Ovary (tissue), 9 donors: Measurements from ENCODE around the gene ZNF225. TPM values are rescaled to one million over a fixed set of nuclear protein-coding genes. Genes with fewer than 3 reads are reported as not detected.

ENCODE experiments used
- DNase-seq, 5 donors: peaks; one replicate each; pipeline ENCODE4 v3.0.0-alpha.2; 2019 to 2020
- H3K27ac ChIP-seq, 2 donors: fragments of 200-600 bp; one replicate each; pipeline versions ENCODE4 v1.5.1 to v1.8.0; 2019 to 2022
- H3K27me3 ChIP-seq: fragments of 200-600 bp; one replicate; pipeline ENCODE4 v1.8.0; 2022
- H3K36me3 ChIP-seq: fragments of 200-600 bp; sonication (generic); one replicate; pipeline ENCODE4 v1.5.1; 2019
- H3K4me1 ChIP-seq: one replicate; pipeline ENCODE4 v1.8.1; 2013; ENCODE audit warnings: mild to moderate bottlenecking, moderate library complexity; ENCODE audit not compliant: insufficient read depth
- H3K4me3 ChIP-seq: fragments of 200-600 bp; sonication (generic); one replicate; pipeline ENCODE4 v1.5.1; 2017
- H3K9me3 ChIP-seq, 2 donors: fragments of 200-600 bp in 1 of 2; sonication (generic) in 1 of 2; one replicate each; pipeline versions ENCODE4 v1.5.1 to v1.8.1; 2013 to 2019; ENCODE audit warnings: mild to moderate bottlenecking in 1 of 2, moderate library complexity in 1 of 2
- EP300 ChIP-seq: sonication (generic); formaldehyde crosslinking; IDR thresholded peaks from one replicate; pipeline ENCODE4 v1.6.1; 2017; ENCODE audit warnings: antibody characterized with exemption
- POLR2A ChIP-seq: fragments of 450-650 bp; IDR thresholded peaks from one replicate; pipeline ENCODE4 v1.6.1; 2017; ENCODE audit warnings: antibody characterized with exemption, mild to moderate bottlenecking, moderate library complexity
- WGBS, 3 donors: extraction: QIAGEN DNeasy Blood & Tissue Kit in 1 of 3; methylation state at CpG; one replicate each; pipeline versions ENCODE4 v1.1.5 to v1.1.7; 2013 to 2017; 5-methylcytosine and 5-hydroxymethylcytosine counted together
- intact Hi-C, 4 donors: fragments of 100-400 bp; cut with DNase I; formaldehyde crosslinking; loops; one replicate each; pipeline versions ENCODE4 v1.11.0 to v1.15.1; 2022 to 2023
- polyA plus RNA-seq, 2 donors: library from polyadenylated mRNA; stranded (reverse); fragments of 200-250 nt in 1 of 2; fragments of 350-450 nt in 1 of 2; fragmentation: Illumina TruSeq in 1 of 2; extraction: RNeasy Lipid Tissue Mini Kit (QIAGEN cat#74804) in 1 of 2; gene quantifications; one replicate each; pipeline ENCODE4 v1.2.3, GENCODE V29; 2013 to 2014
- small RNA-seq: library from RNA; depleted of rRNA; stranded (forward); fragments of <200 nt; gene quantifications from one replicate; pipeline ENCODE3, GENCODE V24; 2016
- total RNA-seq, 7 donors: library from RNA; depleted of rRNA in 2 of 7; stranded (reverse); fragments of >200 nt in 2 of 7; fragmentation: NEBNext Ultra II Directional in 3 of 7; extraction: Animal tissue kit (Norgen Biotek cat#: 25700) in 3 of 7; gene quantifications; one replicate each; pipeline versions ENCODE4 v1.1.0 to v1.2.4, GENCODE V29; 2016 to 2023
- TF ChIP-seq, protein P1 (sequence below), 3 donors: fragments of 450-650 bp in 2 of 3; fragments of 200-600 bp in 1 of 3; IDR thresholded peaks; one replicate each; pipeline versions ENCODE4 v1.5.1 to v1.8.0; 2016 to 2022; ENCODE audit warnings: antibody characterized with exemption in 3 of 3, mild to moderate bottlenecking in 1 of 3
- donor health status: DM: no; HTN: no; CAD: no; lungs with moderate emphysema.
- donor health status: DM: no; HTN: no; CAD: no.
- donor health status: Bipolar disorder and iron deficiency.
- donor health status: DM: yes; HTN: yes; CAD: no.
- donor health status: DM: no; HTN: no; CAD: no.
- donor health status: DM: yes; HTN: yes; CAD: no.

Gene ZNF225
- total and polyA plus RNA-seq, 9 donors = 3.5 to 8.2 (median 6.4) TPM

DNA sequence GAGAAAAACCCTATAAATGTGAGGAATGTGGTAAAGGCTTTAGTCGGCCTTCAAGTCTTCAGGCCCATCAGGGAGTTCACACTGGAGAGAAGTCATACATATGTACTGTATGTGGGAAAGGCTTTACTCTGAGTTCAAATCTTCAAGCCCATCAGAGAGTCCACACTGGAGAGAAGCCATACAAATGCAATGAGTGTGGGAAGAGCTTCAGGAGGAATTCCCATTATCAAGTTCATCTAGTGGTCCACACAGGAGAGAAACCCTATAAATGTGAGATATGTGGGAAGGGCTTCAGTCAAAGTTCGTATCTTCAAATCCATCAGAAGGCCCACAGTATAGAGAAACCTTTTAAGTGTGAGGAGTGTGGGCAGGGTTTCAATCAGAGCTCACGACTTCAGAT, 63.4 kb downstream of the ZNF225 start:
- no peaks in the 10 kb centered on the region for H3K4me1 ChIP-seq

DNA sequence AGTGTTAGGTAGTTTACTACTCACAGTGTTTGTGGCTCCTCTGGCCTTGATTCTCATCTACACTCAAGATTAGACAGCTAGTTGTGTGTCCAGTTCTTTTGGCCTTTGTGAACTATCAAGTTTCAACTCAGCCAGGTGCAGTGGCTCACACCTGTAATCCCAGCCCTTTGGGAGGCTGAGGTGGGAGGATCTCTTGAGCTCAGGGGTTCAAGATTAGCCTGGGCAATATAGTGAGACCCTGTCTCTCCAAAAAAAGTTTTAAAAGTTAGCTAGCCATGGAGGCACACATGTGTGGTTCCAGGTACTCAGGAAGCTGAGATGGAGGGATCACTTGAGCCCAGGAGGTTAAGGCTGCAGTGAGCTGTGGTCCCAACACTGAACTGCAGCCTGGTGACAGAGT, 67.8 kb downstream of the ZNF225 start:
- no peaks in the 10 kb centered on the region for H3K4me1 ChIP-seq
- no peak overlapping the region for H3K4me3 ChIP-seq
- no peak overlapping the region for H3K27ac ChIP-seq
- H3K36me3 ChIP-seq = no peaks in the 10 kb centered on the region
- peaks cover 6 to 33% of the 10 kb centered on the region in 2 donors for H3K9me3 ChIP-seq
- intact Hi-C loops = loop anchor here in 1 of 4 donors (5.0 kb wide), 1 partner anchor 814 kb away; no protein-coding TSS in a partner anchor
- DNase-seq = no peak
- TF ChIP-seq POLR2A (no peak), EP300 (no peak)
- TF ChIP-seq, protein P1, sequence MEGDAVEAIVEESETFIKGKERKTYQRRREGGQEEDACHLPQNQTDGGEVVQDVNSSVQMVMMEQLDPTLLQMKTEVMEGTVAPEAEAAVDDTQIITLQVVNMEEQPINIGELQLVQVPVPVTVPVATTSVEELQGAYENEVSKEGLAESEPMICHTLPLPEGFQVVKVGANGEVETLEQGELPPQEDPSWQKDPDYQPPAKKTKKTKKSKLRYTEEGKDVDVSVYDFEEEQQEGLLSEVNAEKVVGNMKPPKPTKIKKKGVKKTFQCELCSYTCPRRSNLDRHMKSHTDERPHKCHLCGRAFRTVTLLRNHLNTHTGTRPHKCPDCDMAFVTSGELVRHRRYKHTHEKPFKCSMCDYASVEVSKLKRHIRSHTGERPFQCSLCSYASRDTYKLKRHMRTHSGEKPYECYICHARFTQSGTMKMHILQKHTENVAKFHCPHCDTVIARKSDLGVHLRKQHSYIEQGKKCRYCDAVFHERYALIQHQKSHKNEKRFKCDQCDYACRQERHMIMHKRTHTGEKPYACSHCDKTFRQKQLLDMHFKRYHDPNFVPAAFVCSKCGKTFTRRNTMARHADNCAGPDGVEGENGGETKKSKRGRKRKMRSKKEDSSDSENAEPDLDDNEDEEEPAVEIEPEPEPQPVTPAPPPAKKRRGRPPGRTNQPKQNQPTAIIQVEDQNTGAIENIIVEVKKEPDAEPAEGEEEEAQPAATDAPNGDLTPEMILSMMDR (IDR thresholded peaks at IDR 0.05) = no peak
- no peaks in the 10 kb centered on the region for H3K27me3 ChIP-seq

More for the DNA sequence above, 63.4 kb downstream of the ZNF225 start:
- Histone ChIP-seq H3K4me3 (no peak overlapping the region), H3K27ac (no peak overlapping the region), H3K9me3 (peaks cover 6 to 64% of the 10 kb centered on the region in 2 donors), H3K36me3 (peaks cover 4% of the 10 kb centered on the region), H3K27me3 (no peaks in the 10 kb centered on the region)
- TF ChIP-seq POLR2A (no peak), EP300 (no peak)
- TF ChIP-seq, protein P1 (IDR thresholded peaks at IDR 0.05) = no peak
- DNase-seq = no peak
- WGBS, 3 donors = 96 to 98% (median 98%) methylated on average over 3 of the region's 3 CpGs
- intact Hi-C loops = no loop called here

DNA sequence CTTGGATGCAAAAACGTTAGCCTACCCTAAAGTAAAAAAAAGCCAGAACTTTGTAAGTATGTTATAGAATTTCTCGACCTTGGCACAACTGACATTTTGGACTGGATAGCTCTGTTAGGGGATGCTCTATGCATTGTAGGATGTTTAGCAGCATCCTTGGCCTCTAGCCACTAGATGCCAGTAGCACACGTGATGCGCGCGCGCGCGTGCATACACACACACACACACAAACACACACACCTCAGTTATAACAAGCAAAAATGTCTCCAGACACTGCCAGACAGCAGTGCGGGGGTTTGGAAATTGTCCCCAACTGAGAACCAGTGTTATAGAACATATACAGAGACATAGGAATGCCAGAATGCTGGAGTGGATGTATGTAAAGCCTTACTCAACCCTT, 68.9 kb downstream of the ZNF225 start:
- TF ChIP-seq, protein P1 (IDR thresholded peaks at IDR 0.05) = no peak
- TF ChIP-seq POLR2A = no peak
- no peak for TF ChIP-seq EP300
- H3K27me3 ChIP-seq = no peaks in the 10 kb centered on the region
- H3K4me3 ChIP-seq = no peak overlapping the region
- 83 to 93% (median 88%) methylated on average over 10 of the region's 10 CpGs for WGBS, 3 donors
- no peak overlapping the region for H3K27ac ChIP-seq
- no peaks in the 10 kb centered on the region for H3K36me3 ChIP-seq
- intact Hi-C loops = loop anchor here in 1 of 4 donors (5.0 kb wide), 1 partner anchor 815 kb away; no protein-coding TSS in a partner anchor
- no peaks in the 10 kb centered on the region for H3K4me1 ChIP-seq
- peaks cover 6 to 22% of the 10 kb centered on the region in 2 donors for H3K9me3 ChIP-seq
- no peak for DNase-seq

Small RNAs within 50 kb of the gene (small RNA-seq; reads per million reads assigned to genes)
- not detected for gene RNU6-902P

Other genes with a start within 250 kb of the ZNF225 start
- 1 to 10 TPM; 2.1 to 6.4 (median 4.6) TPM for gene ZNF404, start 229.4 kb upstream of the ZNF225 start, total RNA-seq
- 1 to 10 TPM; 3.2 TPM for gene ZNF404, start 229.4 kb upstream of the ZNF225 start, polyA plus RNA-seq
- gene ZNF45, start 178.1 kb upstream of the ZNF225 start, total RNA-seq = 10 to 100 TPM in 5 of 7 donors, 1 to 10 TPM in 2; 8.3 to 18.8 (median 15.1) TPM
- 10 to 100 TPM in 1 of 2 donors, 1 to 10 TPM in 1; 7.0 to 13.4 TPM for gene ZNF45, start 178.1 kb upstream of the ZNF225 start, polyA plus RNA-seq
- 10 to 100 TPM in 1 of 7 donors, 1 to 10 TPM in 6; 2.2 to 11.5 (median 8.0) TPM for gene ZNF221, start 162.2 kb upstream of the ZNF225 start, total RNA-seq
- 1 to 10 TPM; 2.3 to 3.3 TPM for gene ZNF221, start 162.2 kb upstream of the ZNF225 start, polyA plus RNA-seq
- gene ZNF155, start 129.2 kb upstream of the ZNF225 start, total RNA-seq = 10 to 100 TPM in 5 of 7 donors, 1 to 10 TPM in 2; 3.7 to 13.2 (median 10.7) TPM
- gene ZNF155, start 129.2 kb upstream of the ZNF225 start, polyA plus RNA-seq = 1 to 10 TPM; 6.4 to 9.7 TPM
- gene ZNF230, start 110.4 kb upstream of the ZNF225 start, total RNA-seq = 10 to 100 TPM in 1 of 7 donors, 1 to 10 TPM in 6; 2.6 to 11.2 (median 4.4) TPM
- 1 to 10 TPM; 3.5 to 4.1 TPM for gene ZNF230, start 110.4 kb upstream of the ZNF225 start, polyA plus RNA-seq
- 1 to 10 TPM; 3.3 to 6.0 (median 4.1) TPM for gene ZNF222, start 88.0 kb upstream of the ZNF225 start, total RNA-seq
- gene ZNF222, start 88.0 kb upstream of the ZNF225 start, polyA plus RNA-seq = 1 to 10 TPM; 4.8 to 4.9 TPM
- gene ZNF223, start 61.4 kb upstream of the ZNF225 start, total RNA-seq = 1 to 10 TPM; 3.5 to 7.3 (median 4.7) TPM
- 1 to 10 TPM; 4.5 to 6.3 TPM for gene ZNF223, start 61.4 kb upstream of the ZNF225 start, polyA plus RNA-seq
- 1 to 10 TPM in 6 of 7 donors, under 1 TPM in 1; 0.92 to 2.7 (median 2.1) TPM for gene ZNF284, start 41.2 kb upstream of the ZNF225 start, total RNA-seq
- 1 to 10 TPM in 1 of 2 donors, under 1 TPM in 1; 0.90 to 2.1 TPM for gene ZNF284, start 41.2 kb upstream of the ZNF225 start, polyA plus RNA-seq
- gene ZNF224, start 19.0 kb upstream of the ZNF225 start, total RNA-seq = 10 to 100 TPM; 20.0 to 31.0 (median 24.4) TPM
- gene ZNF224, start 19.0 kb upstream of the ZNF225 start, polyA plus RNA-seq = 10 to 100 TPM; 16.2 to 19.0 TPM
- gene ZNF234, start 28.2 kb downstream of the ZNF225 start, total RNA-seq = 10 to 100 TPM in 5 of 7 donors, 1 to 10 TPM in 2; 5.5 to 14.4 (median 11.3) TPM
- 1 to 10 TPM; 4.2 to 8.5 TPM for gene ZNF234, start 28.2 kb downstream of the ZNF225 start, polyA plus RNA-seq
- 10 to 100 TPM; 11.5 to 30.3 (median 22.4) TPM for gene ZNF226, start 51.7 kb downstream of the ZNF225 start, total RNA-seq
- 10 to 100 TPM; 18.1 to 27.3 TPM for gene ZNF226, start 51.7 kb downstream of the ZNF225 start, polyA plus RNA-seq
- 10 to 100 TPM in 6 of 7 donors, 1 to 10 TPM in 1; 7.3 to 29.5 (median 24.8) TPM for gene ZNF227, start 99.1 kb downstream of the ZNF225 start, total RNA-seq
- 10 to 100 TPM; 10.6 to 13.8 TPM for gene ZNF227, start 99.1 kb downstream of the ZNF225 start, polyA plus RNA-seq
- under 1 TPM in 5 of 7 donors, not detected in 2; 0.13 to 0.65 (median 0.57) TPM for gene ZNF233, start 146.5 kb downstream of the ZNF225 start, total RNA-seq
- under 1 TPM; 0.21 to 0.55 TPM for gene ZNF233, start 146.5 kb downstream of the ZNF225 start, polyA plus RNA-seq
- gene ZNF235, start 191.6 kb downstream of the ZNF225 start, total RNA-seq = 1 to 10 TPM; 3.9 to 7.4 (median 6.2) TPM
- gene ZNF235, start 191.6 kb downstream of the ZNF225 start, polyA plus RNA-seq = 1 to 10 TPM; 2.5 to 4.5 TPM
- 10 to 100 TPM in 1 of 7 donors, 1 to 10 TPM in 6; 4.6 to 13.0 (median 9.3) TPM for gene ZNF112, start 243.3 kb downstream of the ZNF225 start, total RNA-seq
- gene ZNF112, start 243.3 kb downstream of the ZNF225 start, polyA plus RNA-seq = 1 to 10 TPM; 3.5 to 4.2 TPM